Heart right ventricle (tissue), 16 donors: Measurements from ENCODE around the gene AGAP1. TPM values are rescaled to one million over a fixed set of nuclear protein-coding genes. Genes with fewer than 3 reads are reported as not detected.

Source experiments
- ATAC-seq, 8 donors: fragments of 200-7000 bp; cut with Tn5 transposase; one replicate each; pipeline ENCODE4 v1.9.1; 2020; ENCODE audit warnings: mild to moderate bottlenecking in 8 of 8, moderate library complexity in 8 of 8, moderate number of reproducible peaks in 1 of 8
- DNase-seq, 2 donors: peaks; one replicate each; pipeline ENCODE4 v3.0.0-alpha.2; 2020
- H3K27ac ChIP-seq, 10 donors: fragments of 200-600 bp; sonication (generic) in 2 of 10; one replicate each; pipeline versions ENCODE4 v1.5.0 to v1.8.0; 2020 to 2022; ENCODE audit warnings: mild to moderate bottlenecking in 3 of 10
- H3K27me3 ChIP-seq, 7 donors: fragments of 200-600 bp; one replicate each; pipeline ENCODE4 v1.8.0; 2021 to 2022; ENCODE audit warnings: mild to moderate bottlenecking in 2 of 7
- H3K36me3 ChIP-seq, 9 donors: fragments of 200-600 bp; sonication (generic) in 1 of 9; one replicate each; pipeline versions ENCODE4 v1.5.0 to v1.8.0; 2020 to 2022; ENCODE audit warnings: mild to moderate bottlenecking in 2 of 9
- H3K4me1 ChIP-seq, 9 donors: fragments of 200-600 bp; sonication (generic) in 1 of 9; one replicate each; pipeline versions ENCODE4 v1.5.0 to v1.8.0; 2020 to 2022; ENCODE audit warnings: mild to moderate bottlenecking in 4 of 9
- H3K4me3 ChIP-seq, 10 donors: fragments of 200-600 bp; sonication (generic) in 2 of 10; one replicate each; pipeline versions ENCODE4 v1.5.0 to v1.8.0; 2020 to 2022; ENCODE audit warnings: mild to moderate bottlenecking in 7 of 10, moderate library complexity in 2 of 10
- H3K9me3 ChIP-seq, 11 donors: fragments of 200-600 bp in 10 of 11; sonication (generic) in 2 of 11; one replicate each; pipeline versions ENCODE4 v1.5.0 to v1.8.0; 2013 to 2022; ENCODE audit warnings: mild to moderate bottlenecking in 2 of 11, control low read depth in 1 of 11, moderate library complexity in 1 of 11
- CTCF ChIP-seq, 9 donors: fragments of 200-600 bp; sonication (generic) in 2 of 9; IDR thresholded peaks; one replicate each; pipeline versions ENCODE4 v1.5.0 to v1.8.0; 2021 to 2022; ENCODE audit warnings: antibody characterized with exemption in 9 of 9, mild to moderate bottlenecking in 5 of 9, moderate library complexity in 1 of 9
- WGBS, 2 donors: extraction: QIAGEN DNeasy Blood & Tissue Kit; methylation state at CpG; one replicate each; pipeline ENCODE4 v1.1.7; 2013; ENCODE audit warnings: inconsistent platforms in 1 of 2; 5-methylcytosine and 5-hydroxymethylcytosine counted together
- intact Hi-C, 10 donors: fragments of 100-400 bp; cut with DNase I; formaldehyde crosslinking; loops; one replicate each; pipeline versions ENCODE4 v1.11.1 to v1.14.2; 2022
- polyA plus RNA-seq, 2 donors: library from polyadenylated mRNA; stranded (reverse); fragments of 200-250 nt; gene quantifications; one replicate each; pipeline ENCODE4 v1.2.3, GENCODE V29; 2013
- total RNA-seq, 10 donors: library from RNA; stranded (reverse); fragmentation: NEBNext Ultra II Directional in 3 of 10; extraction: Animal tissue kit (Norgen Biotek cat#: 25700) in 3 of 10; gene quantifications; one replicate each; pipeline versions ENCODE4 v1.2.1 to v1.2.4, GENCODE V29; 2021 to 2023
- donor health status: Arrhythmogenic right ventricular cardiomyopathy.
- donor health status: ischemic (EF 13 %, LVEDD 7.1; RV severe dilation, severe dysfunction).
- donor health status: healthy with polysubstance abuse.
- donor health status: DM: no; HTN: yes; CAD: no.
- donor health status: DM: no; HTN: no; CAD: no.
- donor health status: ischemic (EF 25% LVEDD 6.9; RV normal size, moderate dysfunction).
- donor health status: ischemic (EF 25% LVEDD 5.7; RV mildly dilated, moderate dysfunction).
- donor health status: healthy.
- donor health status: DM: yes; HTN: yes; CAD: no.
- donor health status: Ischemic cardiomyopathy.
- donor health status: ischemic (EF 35%, LVEDD 5.7; RV mildly dilated, moderate dysfunction).
- donor health status: nonischemic (EF 11% LVEDD 7.7; RV severe dilation, severe dysfunction).
- donor health status: DM: yes; HTN: yes; CAD: no.
- donor health status: PGD.
- donor health status: ischemic (EF 29% LVEDD 5.4; RV normal size, mild dysfunction).
- donor health status: nonischemic (EF 23%, LVEDD 6.1; RV moderate dilation, normal function).

AGAP1 gene
- total and polyA plus RNA-seq, 12 donors, result 3.5 to 29.2 (median 19.4) TPM

GRCh38 chr2:235538981-235539380 lies 45.1 kb downstream of the AGAP1 start:
- H3K27me3 ChIP-seq, result no peaks in the 10 kb centered on the region
- no peak for ATAC-seq
- no peak overlapping the region for H3K27ac ChIP-seq
- WGBS, 2 donors, result 79 to 84% methylated on average over 5 of the region's 5 CpGs
- DNase-seq, result no peak
- no peaks in the 10 kb centered on the region for H3K36me3 ChIP-seq
- H3K9me3 ChIP-seq, result no peaks in the 10 kb centered on the region
- intact Hi-C loops, result no loop called here
- peaks cover 0 to 18% (median 5%) of the 10 kb centered on the region in 9 donors for H3K4me1 ChIP-seq
- H3K4me3 ChIP-seq, result no peak overlapping the region
- no peak for TF ChIP-seq CTCF (IDR thresholded peaks at IDR 0.05)

GRCh38 chr2:235539773-235540172 lies 45.9 kb downstream of the AGAP1 start:
- H3K4me1 ChIP-seq, result peaks cover 0 to 21% (median 5%) of the 10 kb centered on the region in 9 donors
- no peaks in the 10 kb centered on the region for H3K36me3 ChIP-seq
- DNase-seq, result no peak
- no peak overlapping the region for H3K27ac ChIP-seq
- no peak overlapping the region for H3K4me3 ChIP-seq
- TF ChIP-seq CTCF (IDR thresholded peaks at IDR 0.05), result no peak
- H3K27me3 ChIP-seq, result no peaks in the 10 kb centered on the region
- no peaks in the 10 kb centered on the region for H3K9me3 ChIP-seq
- WGBS, 2 donors, result 93 to 96% methylated on average over 7 of the region's 7 CpGs
- intact Hi-C loops, result no loop called here
- ATAC-seq, result no peak

- Histone ChIP-seq H3K9me3 (no peaks in the 10 kb centered on the region), H3K36me3 (no peaks in the 10 kb centered on the region), H3K27ac (no peak overlapping the region), H3K4me3 (no peak overlapping the region), H3K27me3 (no peaks in the 10 kb centered on the region), H3K4me1 (peaks cover 0 to 34% (median 11%) of the 10 kb centered on the region in 9 donors)
- WGBS, 2 donors, result 92 to 96% methylated on average over 4 to 5 of the region's 5 CpGs
- ATAC-seq (no peak), DNase-seq (no peak)
- no peak for TF ChIP-seq CTCF (IDR thresholded peaks at IDR 0.05)
- intact Hi-C loops, result no loop called here
Observed at GRCh38 chr2:235541016-235541415, 47.2 kb downstream of the AGAP1 start.

- H3K9me3 ChIP-seq, result no peaks in the 10 kb centered on the region
- DNase-seq, result no peak
- no peak for TF ChIP-seq CTCF (IDR thresholded peaks at IDR 0.05)
- WGBS, 2 donors, result 89 to 92% methylated on average over 11 of the region's 11 CpGs
- intact Hi-C loops, result no loop called here
- no peaks in the 10 kb centered on the region for H3K27me3 ChIP-seq
- H3K4me1 ChIP-seq, result peaks cover 0 to 36% (median 11%) of the 10 kb centered on the region in 9 donors
- H3K36me3 ChIP-seq, result no peaks in the 10 kb centered on the region
- no peak overlapping the region for H3K4me3 ChIP-seq
- ATAC-seq, result no peak
- no peak overlapping the region for H3K27ac ChIP-seq
Observed at GRCh38 chr2:235541838-235542549, 48.2 kb downstream of the AGAP1 start.
